T-cell (primary cell): Measurements from ENCODE around the gene ROPN1L. TPM values are rescaled to one million over a fixed set of nuclear protein-coding genes. Genes with fewer than 3 reads are reported as not detected.
"Not testable (repeated sequence)": the region's sequence is repeated elsewhere in the genome, so short reads cannot be mapped to it uniquely, and the experiment has no call there.

ENCODE experiments used
- ATAC-seq, 4 experiments: fragments of 200-7000 bp in 3 of 4; fragments of 150-1000 bp in 1 of 4; cut with Tn5 transposase; replicated peaks in 1 of 4; 1 replicate in 3 of 4; 2 replicates in 1 of 4; pipeline ENCODE4 v1.10.0; 2021; ENCODE audit warnings: moderate library complexity in 3 of 4, mild to moderate bottlenecking in 2 of 4, moderate number of reproducible peaks in 1 of 4
- CTCF ChIA-PET, 2 donors: fragments of 300-600 bp; sonication (Branson Sonifier 250); formaldehyde crosslinking; loops; one replicate each; lab custom pipeline; 2022; ENCODE audit warnings: antibody characterized with exemption in 2 of 2; lab: Charles Lee
- POLR2A ChIA-PET, 2 donors: fragments of 300-600 bp; sonication (Branson Sonifier 250); formaldehyde crosslinking; loops; one replicate each; lab custom pipeline; 2022; ENCODE audit warnings: antibody characterized with exemption in 2 of 2; lab: Charles Lee
- DNase-seq, 35 experiments: peaks; one replicate each; pipeline versions ENCODE4 v3.0.0 to v3.0.0-alpha.2; 2013 to 2023
- H3K27ac ChIP-seq: one replicate; pipeline ENCODE4 v1.5.1; 2013; ENCODE audit warnings: low read length
- H3K27me3 ChIP-seq, 2 experiments: replicated peaks in 1 of 2; 1 replicate in 1 of 2; 2 replicates in 1 of 2; pipeline versions ENCODE4 v1.6.1 to v1.7.0; 2013; ENCODE audit warnings: low read length in 1 of 2, mixed read lengths in 1 of 2; ENCODE audit not compliant: control insufficient read depth in 2 of 2, insufficient read depth in 2 of 2; ENCODE audit errors: extremely low read depth in 1 of 2
- H3K36me3 ChIP-seq, 2 donors: 1 replicate in 1 of 2; 2 replicates in 1 of 2; pipeline versions ENCODE4 v1.6.1 to v1.7.0; 2013; ENCODE audit warnings: low read length in 1 of 2; ENCODE audit not compliant: control insufficient read depth in 2 of 2, insufficient read depth in 1 of 2; ENCODE audit errors: extremely low read depth in 1 of 2
- H3K4me1 ChIP-seq, 2 experiments: 1 replicate in 1 of 2; 2 replicates in 1 of 2; pipeline versions ENCODE4 v1.6.1 to v1.7.0; 2013; ENCODE audit warnings: low read length in 2 of 2, mixed read lengths in 1 of 2; ENCODE audit not compliant: insufficient read depth in 2 of 2, control insufficient read depth in 1 of 2; ENCODE audit errors: extremely low read depth in 1 of 2
- H3K4me3 ChIP-seq, 2 donors: 1 replicate in 1 of 2; 2 replicates in 1 of 2; pipeline versions ENCODE4 v1.5.1 to v1.7.0; 2013; ENCODE audit warnings: mild to moderate bottlenecking in 2 of 2, low read length in 1 of 2, moderate library complexity in 1 of 2; ENCODE audit not compliant: control insufficient read depth in 1 of 2; ENCODE audit errors: extremely low read depth in 1 of 2
- H3K9me3 ChIP-seq: 2 replicates; pipeline ENCODE4 v1.7.0; 2013
- H3K27ac Mint-ChIP-seq, 2 donors: one replicate each; pipeline ENCODE4 v1.8.0; 2020 to 2021; ENCODE audit warnings: mild to moderate bottlenecking in 2 of 2, mixed read lengths in 2 of 2
- H3K27me3 Mint-ChIP-seq, 2 donors: one replicate each; pipeline ENCODE4 v1.8.0; 2021 to 2022; ENCODE audit warnings: mixed read lengths in 2 of 2
- H3K36me3 Mint-ChIP-seq: one replicate; pipeline ENCODE4 v1.8.0; 2021; ENCODE audit warnings: mixed read lengths
- H3K4me1 Mint-ChIP-seq, 3 donors: one replicate each; pipeline ENCODE4 v1.8.0; 2020 to 2022; ENCODE audit warnings: mixed read lengths in 3 of 3, mild to moderate bottlenecking in 1 of 3
- H3K4me3 Mint-ChIP-seq, 3 donors: one replicate each; pipeline ENCODE4 v1.8.0; 2020 to 2022; ENCODE audit warnings: mild to moderate bottlenecking in 3 of 3, mixed read lengths in 3 of 3, moderate library complexity in 3 of 3
- H3K9me3 Mint-ChIP-seq, 3 donors: one replicate each; pipeline ENCODE4 v1.8.0; 2020 to 2022; ENCODE audit warnings: mixed read lengths in 3 of 3
- WGBS: methylation state at CpG from one replicate; pipeline ENCODE4 v1.1.5; 2013; ENCODE audit warnings: missing lambda C conversion rate; ENCODE audit not compliant: insufficient coverage; 5-methylcytosine and 5-hydroxymethylcytosine counted together
- total RNA-seq, 35 experiments: library from RNA in 6 of 35; stranded (reverse) in 6 of 35; fragments of 120-200 nt in 1 of 35; gene quantifications; one replicate each; pipeline versions ENCODE4 v1.2.1 to v1.2.4 and lab custom pipeline; 2013 to 2026

ROPN1L gene
- total RNA-seq, 5 donors from 2014 or later (not counting 1 experiment from before 2014, with no cell fraction given), result 0.61 to 1.5 (median 0.95) TPM

GRCh38 chr5:10511741-10512640, 70.3 kb downstream of the ROPN1L start:
- Mint-ChIP-seq H3K4me1 (no peaks in the 10 kb centered on the region), H3K36me3 (no peaks in the 10 kb centered on the region), H3K4me3 (no peak overlapping the region), H3K27ac (no peak overlapping the region), H3K27me3 (peaks cover 0 to 11% of the 10 kb centered on the region in 2 donors), H3K9me3 (no peaks in the 10 kb centered on the region)
- Histone ChIP-seq H3K4me1 (no peaks in the 10 kb centered on the region), H3K4me3 (no peak overlapping the region), H3K9me3 (no peaks in the 10 kb centered on the region), H3K27me3 (peaks cover 0 to 27% of the 10 kb centered on the region in 2 experiments), H3K36me3 (no peaks in the 10 kb centered on the region), H3K27ac (no peak overlapping the region)
- POLR2A ChIA-PET, result no interaction called here
- DNase-seq, result no peak
- 71% methylated on average over 3 of the region's 10 CpGs for WGBS
- no peak for ATAC-seq
- CTCF ChIA-PET, result interaction anchor here in 1 of 2 donors (0.6 kb wide), 1 partner anchor 9 kb away, joined by 6 read pairs; no protein-coding TSS in a partner anchor

- Histone ChIP-seq H3K4me3 (no peak overlapping the region), H3K9me3 (no peaks in the 10 kb centered on the region), H3K27ac (no peak overlapping the region), H3K27me3 (peaks cover 0 to 30% of the 10 kb centered on the region in 2 experiments), H3K4me1 (no peaks in the 10 kb centered on the region), H3K36me3 (no peaks in the 10 kb centered on the region)
- Mint-ChIP-seq H3K4me1 (no peaks in the 10 kb centered on the region), H3K9me3 (no peaks in the 10 kb centered on the region), H3K27ac (no peak overlapping the region), H3K36me3 (no peaks in the 10 kb centered on the region), H3K27me3 (peaks cover 0 to 11% of the 10 kb centered on the region in 2 donors), H3K4me3 (no peak overlapping the region)
- DNase-seq (no peak), ATAC-seq (no peak)
- 50% methylated on average over 6 of the region's 10 CpGs for WGBS
- ChIA-PET CTCF (interaction anchor here in 1 of 2 donors (0.6 kb wide), 1 partner anchor 222 kb away, joined by 4 read pairs; no protein-coding TSS in a partner anchor), POLR2A (no interaction called here)
Observed at GRCh38 chr5:10513501-10514442, 72.1 kb downstream of the ROPN1L start.

GRCh38 chr5:10514572-10514971, 72.9 kb downstream of the ROPN1L start:
- H3K4me1 Mint-ChIP-seq, ATAC-seq, H3K9me3 ChIP-seq, H3K36me3 Mint-ChIP-seq, H3K4me3 ChIP-seq, H3K9me3 Mint-ChIP-seq, H3K4me3 Mint-ChIP-seq, H3K36me3 ChIP-seq, H3K27ac Mint-ChIP-seq, H3K27ac ChIP-seq, DNase-seq, H3K27me3 Mint-ChIP-seq, H3K4me1 ChIP-seq, POLR2A ChIA-PET: not testable (repeated sequence)
- CTCF ChIA-PET, result interaction anchor here in 1 of 2 donors (0.6 kb wide), 2 partner anchors 25 to 221 kb away, joined by 3 to 4 read pairs; no protein-coding TSS in a partner anchor
- 74% methylated on average over 4 of the region's 8 CpGs for WGBS
- H3K27me3 ChIP-seq, result peaks cover 0 to 27% of the 10 kb centered on the region in 2 experiments

Other genes with a start within 250 kb of the ROPN1L start
- 10 to 100 TPM in 4 of 5 donors, 1 to 10 TPM in 1; 7.7 to 14.9 (median 13.4) TPM for gene ATPSCKMT, start 192.0 kb upstream of the ROPN1L start, total RNA-seq
- gene CCT5, start 191.6 kb upstream of the ROPN1L start, total RNA-seq, result 100 to 1,000 TPM in 3 of 5 donors, 10 to 100 TPM in 2; 63.3 to 111 (median 105) TPM
- gene CMBL, start 134.0 kb upstream of the ROPN1L start, total RNA-seq, result 1 to 10 TPM in 2 of 5 donors, under 1 TPM in 3; 0.19 to 1.2 (median 0.80) TPM
- gene MARCHF6, start 88.2 kb upstream of the ROPN1L start, total RNA-seq, result 100 to 1,000 TPM; 146 to 185 (median 167) TPM
- gene ANKRD33B, start 122.2 kb downstream of the ROPN1L start, total RNA-seq, result 1 to 10 TPM; 1.0 to 4.1 (median 2.4) TPM